Measurements from ENCODE around the gene PPM1M.
A peak's percentile ranks its signal among the peaks of the same experiment; 100 is the strongest.
"Not testable (repeated sequence)": the region's sequence is repeated elsewhere in the genome, so short reads cannot be mapped to it uniquely, and the experiment has no call there.

PPM1M gene

GRCh38 chr3:52248165-52248541 lies 2.6 kb downstream of the PPM1M start:
- no peak for DNase-seq

GRCh38 chr3:52248816-52249547 lies 3.4 kb downstream of the PPM1M start:
- no peak for DNase-seq

GRCh38 chr3:52249683-52250082 lies 4.1 kb downstream of the PPM1M start:
- no peak for DNase-seq

- DNase-seq = no peak
Measured at GRCh38 chr3:52250122-52250521, 4.6 kb downstream of the PPM1M start.

GRCh38 chr3:52253314-52254304 lies 8.1 kb downstream of the PPM1M start:
- DNase-seq = peak; percentile 86

GRCh38 chr3:52254608-52255007 lies 9.0 kb downstream of the PPM1M start:
- DNase-seq = peak; percentile 2

- DNase-seq = no peak
Measured at GRCh38 chr3:52256159-52256558, 10.6 kb downstream of the PPM1M start.

GRCh38 chr3:52256622-52257021 lies 11.1 kb downstream of the PPM1M start:
- no peak for DNase-seq

- no peak for DNase-seq
Measured at GRCh38 chr3:52257911-52258310, 12.4 kb downstream of the PPM1M start.

GRCh38 chr3:52259035-52259434 lies 13.5 kb downstream of the PPM1M start:
- DNase-seq = no peak

- DNase-seq = no peak
Measured at GRCh38 chr3:52259448-52259847, 13.9 kb downstream of the PPM1M start.

GRCh38 chr3:52262447-52262846 lies 16.9 kb downstream of the PPM1M start:
- DNase-seq = no peak

- DNase-seq = no peak
Measured at GRCh38 chr3:52265387-52265786, 19.8 kb downstream of the PPM1M start.

- no peak for DNase-seq
Measured at GRCh38 chr3:52268036-52268435, 22.5 kb downstream of the PPM1M start.

- DNase-seq = no peak
Measured at GRCh38 chr3:52269776-52270175, 24.2 kb downstream of the PPM1M start.

- DNase-seq = no peak
Measured at GRCh38 chr3:52270252-52270754, 24.7 kb downstream of the PPM1M start.

- DNase-seq = not testable (repeated sequence)
Measured at GRCh38 chr3:52272172-52272571, 26.6 kb downstream of the PPM1M start.

GRCh38 chr3:52272831-52273230 lies 27.3 kb downstream of the PPM1M start:
- DNase-seq = no peak

- not testable (repeated sequence) for DNase-seq
Measured at GRCh38 chr3:52274781-52275180, 29.2 kb downstream of the PPM1M start.

GRCh38 chr3:52277071-52277964 lies 31.8 kb downstream of the PPM1M start:
- peak; percentile 70 for DNase-seq

- peak; percentile 62 for DNase-seq
Measured at GRCh38 chr3:52277972-52278509, 32.5 kb downstream of the PPM1M start.

GRCh38 chr3:52278510-52279069 lies 33.0 kb downstream of the PPM1M start, which contains the start of gene WDR82:
TSS of gene WDR82 (minus strand) at chr3:52278649. CDS start at chr3:52278361, 288 bp downstream.
- peak; percentile 97 for DNase-seq
